ENCODE measurements around the gene INHBB.

DNA sequence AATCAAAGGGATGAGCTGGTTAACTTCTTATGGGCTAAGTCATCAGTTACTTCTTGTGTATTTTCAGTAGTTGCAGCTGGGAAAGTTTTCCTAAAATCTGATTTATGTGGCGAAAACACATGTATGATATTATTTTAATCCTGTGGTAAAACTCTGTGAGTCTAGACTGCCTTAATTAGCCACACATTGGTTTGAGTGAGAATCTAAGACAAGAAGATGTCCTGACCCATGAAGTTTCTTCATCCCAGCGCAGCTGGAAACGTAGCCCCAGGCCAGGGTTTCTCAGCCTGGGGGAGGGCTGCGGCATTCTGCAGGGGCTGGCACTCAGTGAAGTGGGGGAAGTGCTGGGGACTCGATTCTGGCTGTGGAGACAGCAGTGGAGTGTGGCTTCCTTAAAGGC is 44.7 kb upstream of the INHBB start:
- no peak for TF ChIP-seq EZH2phosphoT487 (IDR thresholded peaks at IDR 0.05; ENCODE audit: low read depth, severe bottlenecking, unreplicated experiment)
- no peak for TF ChIP-seq EZH2 (IDR thresholded peaks at IDR 0.05; ENCODE audit: borderline replicate concordance)
- TF ChIP-seq, protein P1, sequence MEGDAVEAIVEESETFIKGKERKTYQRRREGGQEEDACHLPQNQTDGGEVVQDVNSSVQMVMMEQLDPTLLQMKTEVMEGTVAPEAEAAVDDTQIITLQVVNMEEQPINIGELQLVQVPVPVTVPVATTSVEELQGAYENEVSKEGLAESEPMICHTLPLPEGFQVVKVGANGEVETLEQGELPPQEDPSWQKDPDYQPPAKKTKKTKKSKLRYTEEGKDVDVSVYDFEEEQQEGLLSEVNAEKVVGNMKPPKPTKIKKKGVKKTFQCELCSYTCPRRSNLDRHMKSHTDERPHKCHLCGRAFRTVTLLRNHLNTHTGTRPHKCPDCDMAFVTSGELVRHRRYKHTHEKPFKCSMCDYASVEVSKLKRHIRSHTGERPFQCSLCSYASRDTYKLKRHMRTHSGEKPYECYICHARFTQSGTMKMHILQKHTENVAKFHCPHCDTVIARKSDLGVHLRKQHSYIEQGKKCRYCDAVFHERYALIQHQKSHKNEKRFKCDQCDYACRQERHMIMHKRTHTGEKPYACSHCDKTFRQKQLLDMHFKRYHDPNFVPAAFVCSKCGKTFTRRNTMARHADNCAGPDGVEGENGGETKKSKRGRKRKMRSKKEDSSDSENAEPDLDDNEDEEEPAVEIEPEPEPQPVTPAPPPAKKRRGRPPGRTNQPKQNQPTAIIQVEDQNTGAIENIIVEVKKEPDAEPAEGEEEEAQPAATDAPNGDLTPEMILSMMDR (IDR thresholded peaks at IDR 0.05; ENCODE audit: poor library complexity) = no peak

Data from hepatocyte (in vitro differentiated cells).